ENCODE data around the gene S1PR1.
"Not testable (repeated sequence)": the region's sequence is repeated elsewhere in the genome, so short reads cannot be mapped to it uniquely, and the experiment has no call there.

GRCh38 chr1:101188968-101189367, 47.9 kb upstream of the S1PR1 start:
- TF ChIP-seq EZH2 (IDR thresholded peaks at IDR 0.05; ENCODE audit: borderline replicate concordance, low read depth, low read length, severe bottlenecking); CTCF (IDR thresholded peaks at IDR 0.05; ENCODE audit: extremely low read depth in 1 of 2, insufficient read depth in 1 of 2, low read depth in 1 of 2, low read length in 2 of 2); POLR2AphosphoS5 (IDR thresholded peaks at IDR 0.05; ENCODE audit: insufficient read depth, low read depth, low read length): not testable (repeated sequence)

Measured in endothelial cell of umbilical vein (primary cell).